COR-L47 (cell line): Measurements from ENCODE around the gene RUFY4.

Experiments
- DNase-seq: peaks from one replicate; lab custom pipeline; 2025; lab: John Stamatoyannopoulos, UW

The RUFY4 gene

GRCh38 chr2:218063486-218063885 lies 5.6 kb upstream of the RUFY4 start:
- DNase-seq, result no peak

DNA sequence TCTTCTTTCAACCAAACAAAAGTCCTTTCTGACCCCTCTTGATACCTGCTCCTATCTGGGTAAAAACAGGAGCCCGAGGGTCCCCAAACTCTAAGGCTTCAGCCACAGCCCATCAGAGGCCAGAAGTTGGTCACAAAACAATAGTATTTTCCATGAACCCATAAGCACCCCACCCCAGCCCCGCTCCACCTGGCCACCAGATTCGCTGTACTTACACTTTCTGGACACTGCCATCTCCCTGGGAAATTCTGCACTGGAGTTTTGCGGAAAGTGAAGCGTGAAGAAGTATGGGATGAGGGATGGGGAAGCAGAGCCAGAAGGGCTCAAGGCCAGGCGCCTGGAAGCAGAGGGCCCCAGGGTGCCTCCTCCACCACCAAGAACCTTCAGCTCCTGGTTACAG lies 5.2 kb upstream of the RUFY4 start:
- no peak for DNase-seq

DNA sequence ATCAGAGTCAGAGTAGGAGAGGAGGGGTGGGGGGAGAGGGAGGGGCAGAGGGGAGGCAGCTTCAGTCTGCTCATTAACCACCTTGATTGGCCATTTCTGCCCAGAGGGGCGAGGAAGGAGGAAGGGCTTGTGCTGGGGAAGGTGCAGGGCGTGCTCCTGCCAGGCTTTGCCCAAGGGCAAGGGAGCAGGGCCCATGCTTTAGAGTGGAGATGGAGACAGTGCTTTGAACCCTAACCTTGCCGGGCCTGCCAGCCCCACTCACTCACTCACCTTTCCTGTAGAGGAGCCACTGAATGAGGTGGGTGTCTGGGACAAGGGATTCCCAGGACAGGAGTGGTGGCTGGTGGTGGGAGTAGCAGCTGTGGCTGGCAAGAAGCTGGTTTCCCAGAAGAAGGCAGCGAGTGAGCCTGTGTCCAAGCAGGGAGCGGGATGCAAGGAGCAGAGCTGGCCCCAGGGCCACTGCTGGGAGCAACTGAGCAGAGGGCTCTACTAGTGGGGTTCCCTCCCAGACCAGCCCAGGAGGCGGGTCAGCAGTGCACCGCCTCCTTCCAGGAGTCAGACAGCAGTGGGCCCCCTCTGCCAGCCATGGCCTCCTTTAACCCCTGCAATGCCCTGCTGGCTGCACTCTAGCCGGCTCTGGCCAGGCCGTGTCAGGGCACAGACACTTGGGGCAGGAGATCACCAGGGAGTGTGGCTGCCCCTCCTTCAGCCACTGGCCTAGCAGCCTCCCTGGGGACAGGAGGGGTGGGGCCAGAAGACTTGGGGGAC lies 3.6 kb upstream of the RUFY4 start:
- DNase-seq, result no peak

GRCh38 chr2:218066926-218067515 lies 2.0 kb upstream of the RUFY4 start:
- DNase-seq, result no peak

- no peak for DNase-seq
Measured at GRCh38 chr2:218067523-218067922, 1.5 kb upstream of the RUFY4 start.

DNA sequence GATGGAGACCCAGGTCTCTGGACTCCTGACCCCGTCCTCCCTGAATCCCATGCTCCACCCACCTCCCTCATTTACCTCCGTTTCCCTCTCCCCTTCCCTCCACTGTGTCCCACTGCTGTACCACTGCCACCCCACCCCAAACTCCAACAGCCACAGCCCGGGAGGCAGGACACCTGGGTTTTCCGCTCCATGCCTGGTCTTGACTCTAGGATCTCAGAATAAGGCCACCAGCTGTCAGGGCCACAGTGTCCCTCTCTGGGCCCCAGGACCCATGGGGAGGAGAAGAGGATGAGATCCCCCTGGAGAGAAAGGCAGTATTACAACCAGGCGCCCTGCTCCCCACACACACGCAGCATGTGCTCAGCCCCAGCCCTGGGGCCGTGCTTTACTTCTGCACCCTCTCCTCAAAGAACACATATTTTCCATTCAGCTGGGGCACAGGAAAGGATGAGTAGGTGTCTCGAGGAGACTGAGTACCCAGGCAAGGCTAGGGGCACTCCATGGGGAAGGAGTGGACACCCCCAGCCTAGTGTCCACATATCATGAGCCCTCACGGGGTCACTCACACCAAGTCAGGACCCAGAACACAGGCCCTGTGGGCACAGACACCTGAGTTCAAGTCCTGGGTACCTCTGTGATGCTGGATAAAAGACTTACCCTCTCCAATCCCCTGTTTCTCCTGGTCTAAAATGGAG lies 700 bp downstream of the RUFY4 start:
- DNase-seq, result no peak

- no peak for DNase-seq
Measured at GRCh38 chr2:218070587-218070986, 1.5 kb downstream of the RUFY4 start.

DNA sequence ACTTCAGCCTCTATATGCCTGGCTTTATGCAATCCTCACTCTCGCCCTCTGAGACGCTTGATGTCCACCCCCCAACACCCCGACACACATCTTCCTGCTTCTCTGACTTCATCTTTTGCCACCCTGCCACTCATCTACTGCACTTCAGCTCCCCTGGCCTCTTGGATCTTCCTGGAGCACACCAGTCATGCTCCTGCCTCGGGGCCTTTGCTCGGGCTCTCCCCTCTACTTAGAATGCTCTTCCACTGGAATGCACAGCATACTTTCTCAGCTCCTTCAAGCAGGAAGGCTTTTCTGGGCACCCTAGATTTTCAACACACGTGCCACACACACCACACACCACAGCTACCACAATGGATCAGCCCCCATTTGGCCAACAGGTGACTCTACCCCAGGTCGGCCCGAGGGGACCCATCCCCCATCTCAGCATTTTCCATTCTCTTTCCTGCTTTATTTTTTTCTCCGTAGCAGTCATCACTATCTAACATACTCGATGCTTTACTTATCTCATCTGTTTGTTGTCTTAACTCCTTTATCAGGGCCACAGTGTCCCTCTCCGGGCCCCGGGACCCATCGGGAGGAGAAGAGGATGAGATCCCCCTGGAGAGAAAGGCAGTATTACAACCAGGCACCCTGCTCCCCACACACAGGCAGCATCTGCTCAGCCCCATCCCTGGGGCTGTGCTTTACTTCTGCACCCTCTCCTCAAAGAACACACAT lies 2.3 kb downstream of the RUFY4 start:
- DNase-seq, result no peak

DNA sequence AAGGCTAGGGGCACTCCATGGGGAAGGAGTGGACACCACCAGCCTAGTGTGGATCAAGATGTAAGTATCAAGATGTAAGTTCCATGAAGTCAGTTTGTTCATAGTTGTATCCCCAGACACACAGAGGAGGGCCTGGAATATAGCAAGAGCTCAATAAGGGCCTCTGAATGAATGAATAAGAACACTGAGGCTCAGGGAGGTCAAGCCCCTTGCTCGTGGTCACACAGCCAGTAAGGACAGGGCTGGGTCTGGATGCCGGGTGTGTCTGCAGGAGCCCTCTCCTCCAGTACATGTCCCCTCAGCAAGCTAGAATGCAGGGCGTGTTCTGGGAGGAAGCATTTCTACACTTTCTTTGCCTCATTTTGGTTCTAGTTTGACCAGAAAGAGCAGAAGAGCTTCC lies 2.9 kb downstream of the RUFY4 start:
- no peak for DNase-seq

DNA sequence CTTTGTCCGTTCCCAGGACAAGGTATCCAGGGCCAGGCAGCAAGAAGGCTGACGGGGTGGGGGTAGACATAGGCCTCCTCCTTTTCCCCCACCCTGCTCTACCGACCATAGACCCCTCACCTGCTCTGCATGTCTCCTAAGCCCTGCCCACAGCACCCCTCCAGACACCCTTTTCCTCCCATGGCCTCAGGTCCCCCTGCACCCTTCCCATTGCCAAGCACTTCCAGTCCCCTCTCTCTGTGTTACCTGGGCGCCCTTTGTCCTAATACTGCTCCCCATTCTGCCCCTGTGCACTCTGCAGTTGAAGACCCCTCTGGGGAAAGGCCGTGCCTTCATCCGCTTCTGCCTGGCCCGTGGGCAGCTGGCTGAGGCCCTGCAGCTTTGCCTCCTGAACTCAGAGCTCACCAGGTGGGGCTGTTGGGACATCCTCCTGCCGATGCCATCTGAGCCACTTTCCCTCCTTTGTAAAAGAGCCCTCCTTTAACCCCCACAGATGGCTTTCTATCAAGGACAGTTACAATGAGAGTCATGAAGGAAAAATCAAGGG lies 3.5 kb downstream of the RUFY4 start:
- no peak for DNase-seq

GRCh38 chr2:218073185-218073584 lies 4.1 kb downstream of the RUFY4 start:
- DNase-seq, result no peak

GRCh38 chr2:218074031-218074430 lies 5.0 kb downstream of the RUFY4 start:
- DNase-seq, result no peak

DNA sequence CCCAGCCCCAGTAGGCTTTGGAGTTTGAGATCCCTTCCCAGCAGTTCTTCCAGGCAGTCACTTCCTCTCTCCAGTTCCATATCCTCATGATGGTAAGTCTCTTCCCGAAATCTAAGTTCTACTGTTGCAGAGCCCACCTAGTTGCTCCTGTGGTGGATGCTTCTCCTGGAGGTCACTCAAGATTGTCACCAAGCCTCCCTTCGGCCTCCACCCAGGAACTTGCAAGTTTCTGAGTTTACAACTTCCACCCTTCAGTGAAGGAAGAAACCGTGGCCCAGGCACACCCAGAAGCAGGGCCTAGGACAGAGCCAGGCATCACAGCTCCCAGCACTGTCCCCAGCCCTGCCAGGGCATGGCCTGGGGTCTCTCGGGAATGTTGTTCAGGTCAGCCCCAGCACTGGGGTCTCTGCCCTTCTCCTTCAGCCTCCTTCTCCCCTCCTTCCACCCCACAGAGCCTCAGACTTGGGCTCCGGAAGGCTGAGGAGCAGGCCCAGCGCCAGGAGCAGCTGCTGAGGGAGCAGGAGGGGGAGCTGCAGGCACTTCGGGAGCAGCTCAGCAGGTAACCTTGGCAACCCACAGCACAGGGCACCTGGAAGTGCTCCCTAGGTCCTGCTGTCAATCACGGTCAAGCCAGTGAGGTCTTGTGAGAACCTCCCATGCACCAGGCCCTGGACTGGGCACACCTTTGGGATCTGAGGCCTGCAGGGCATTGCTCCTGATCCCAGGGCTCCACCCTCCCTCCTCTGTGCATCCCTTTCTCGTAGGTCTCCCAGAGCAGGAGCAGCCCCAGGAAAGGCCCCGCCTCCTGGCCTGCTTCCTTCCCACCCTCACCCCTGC lies 7.1 kb downstream of the RUFY4 start:
- DNase-seq, result no peak

DNA sequence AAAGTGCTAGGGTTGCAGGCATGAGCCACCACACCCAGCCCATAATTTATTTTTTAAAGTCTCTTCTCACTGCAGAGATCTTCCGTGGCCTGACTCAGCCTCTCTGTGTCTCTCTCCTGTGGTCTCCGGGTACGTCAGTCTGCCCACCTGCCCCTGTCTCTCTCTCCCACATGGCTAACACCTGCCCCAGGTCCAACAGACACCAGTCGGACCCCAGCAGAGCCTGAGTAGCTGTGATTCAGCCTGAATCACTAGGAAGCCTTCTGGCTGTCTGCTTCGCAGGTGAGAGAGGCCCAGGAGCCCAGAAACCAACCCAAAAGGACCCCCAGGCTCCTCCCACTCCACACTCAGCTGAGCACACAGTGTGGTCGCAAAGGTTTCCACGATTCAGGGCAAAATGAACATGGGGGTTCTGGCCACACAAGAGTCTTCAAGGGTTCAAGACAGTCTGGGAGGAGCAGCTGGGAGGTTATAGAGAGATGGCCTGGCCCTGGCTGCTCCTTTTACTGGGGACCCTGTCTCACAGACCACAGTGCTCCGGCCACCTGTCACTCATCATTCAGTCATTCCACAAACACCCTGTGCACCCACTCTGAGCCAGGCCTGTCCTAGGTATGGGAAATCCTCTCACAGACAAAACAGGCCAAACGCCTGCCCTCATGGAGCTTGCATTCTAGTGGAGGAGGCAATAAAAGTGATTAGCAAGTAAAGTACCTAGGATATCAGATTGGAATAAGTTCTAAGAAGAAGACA lies 8.6 kb downstream of the RUFY4 start:
- DNase-seq, result no peak

GRCh38 chr2:218079943-218080913 lies 11.2 kb downstream of the RUFY4 start:
- DNase-seq, result peak; percentile 52

DNA sequence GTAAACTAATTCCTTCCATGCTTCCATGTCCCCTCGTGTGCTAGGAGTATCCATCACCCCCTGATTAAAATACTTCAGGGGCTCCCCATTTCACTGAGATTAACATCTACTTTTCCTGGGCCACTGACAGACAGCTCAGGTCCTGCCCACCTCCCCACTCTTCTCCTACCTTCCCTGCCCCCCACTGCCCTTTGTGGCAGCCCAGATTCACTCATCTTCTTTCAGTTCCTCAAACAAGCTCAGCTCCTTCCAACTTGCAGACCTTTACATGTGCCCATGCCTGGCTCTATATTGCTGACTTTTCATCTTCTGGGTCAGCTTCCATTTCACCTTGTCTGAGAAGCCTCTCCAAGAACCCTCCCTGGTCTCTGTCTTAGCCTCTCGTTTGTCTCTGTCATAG lies 12.0 kb downstream of the RUFY4 start:
- DNase-seq, result no peak

GRCh38 chr2:218081695-218082094 lies 12.6 kb downstream of the RUFY4 start:
- DNase-seq, result no peak

- no peak for DNase-seq
Measured at GRCh38 chr2:218082586-218083351, 13.7 kb downstream of the RUFY4 start.

DNA sequence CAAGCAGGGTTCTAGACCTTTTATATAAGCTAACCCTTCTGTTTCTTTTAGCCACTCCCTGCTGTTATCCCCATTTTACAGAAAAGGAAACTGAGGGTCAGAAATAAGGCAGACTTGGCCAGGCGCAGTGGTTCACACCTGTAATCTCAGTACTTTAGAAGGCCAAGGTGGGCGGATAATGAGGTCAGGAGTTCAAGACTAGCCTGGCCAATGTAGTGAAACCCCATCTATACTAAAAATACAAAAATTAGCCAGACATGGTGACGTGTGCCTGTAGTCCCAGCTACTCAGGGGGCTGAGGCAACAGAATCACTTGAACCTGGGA lies 14.3 kb downstream of the RUFY4 start:
- DNase-seq, result no peak
